Stimulated activated CD8-positive, alpha-beta memory T cell treated with anti-CD3 and anti-CD28 coated beads, Interleukin-15, amount 100 ng/mL, for 1 hour (primary cell): ENCODE measurements around the gene PBX3.
"Not testable (repeated sequence)": the region's sequence is repeated elsewhere in the genome, so short reads cannot be mapped to it uniquely, and the experiment has no call there.

Experiments
- DNase-seq: peaks from one replicate; pipeline ENCODE4 v3.0.0-alpha.2; 2020; ENCODE audit warnings: low read depth

The PBX3 gene

DNA sequence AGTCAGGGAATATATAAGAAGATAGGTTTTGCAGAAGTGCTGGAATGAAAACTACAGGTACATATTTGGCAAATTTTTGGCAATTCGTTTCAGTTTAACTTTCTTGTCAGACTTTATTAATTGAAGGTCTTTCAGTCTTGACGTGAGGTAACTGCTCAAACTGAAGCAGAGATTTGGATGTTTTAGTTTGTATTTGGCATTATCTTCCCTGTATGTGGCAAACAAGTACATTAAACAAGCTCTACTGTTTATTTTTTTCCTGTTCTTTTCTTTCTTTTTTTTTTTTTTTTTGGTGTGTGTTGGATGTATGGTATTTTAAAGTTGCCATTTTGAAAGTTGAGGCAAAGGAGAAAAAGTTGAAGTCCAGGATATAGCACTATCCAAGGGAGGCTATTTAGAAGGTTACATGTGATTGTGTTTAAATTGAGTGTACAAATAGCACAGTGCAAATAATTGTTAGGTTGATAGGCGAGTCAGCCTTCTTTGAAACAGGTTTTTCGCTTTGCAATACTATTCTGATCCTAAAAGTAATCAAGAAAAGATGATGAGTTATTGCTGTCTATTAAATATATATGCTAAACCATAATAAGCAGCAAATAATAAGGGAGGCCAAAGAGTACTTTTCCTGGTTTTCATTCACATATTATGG, 2.2 kb downstream of the PBX3 start:
- DNase-seq, result no peak

DNA sequence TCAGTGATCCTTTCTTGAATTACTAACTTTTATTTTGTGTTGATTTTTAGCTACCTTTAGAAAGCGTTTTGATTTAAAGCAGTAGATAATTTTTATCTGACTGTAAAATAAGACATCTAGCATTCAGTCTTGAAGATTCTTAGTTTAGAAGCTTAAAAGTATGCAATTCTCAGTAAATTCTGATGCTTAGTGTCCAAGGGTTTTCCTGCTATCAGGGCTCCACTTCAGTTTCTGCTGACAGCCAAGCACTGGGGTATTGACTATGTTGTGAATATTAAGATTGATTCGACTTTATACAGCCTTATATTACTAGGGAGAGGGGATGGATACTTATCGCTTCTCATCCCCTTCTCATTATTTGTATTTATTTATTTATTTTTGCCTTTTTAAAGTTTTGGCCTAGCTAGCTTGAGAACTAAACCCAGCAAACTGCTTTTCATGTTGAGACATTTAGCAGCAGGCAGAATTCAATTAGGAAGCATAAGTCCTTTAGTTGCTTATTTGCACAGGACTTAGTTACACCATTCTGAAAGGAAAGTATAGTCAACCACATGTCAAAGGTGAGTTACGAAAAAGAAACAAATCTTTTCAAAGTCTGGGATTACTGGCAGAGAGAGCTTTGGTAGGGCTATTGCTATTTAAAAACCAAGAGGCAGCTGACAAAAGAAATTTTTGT, 2.9 kb downstream of the PBX3 start:
- no peak for DNase-seq

DNA sequence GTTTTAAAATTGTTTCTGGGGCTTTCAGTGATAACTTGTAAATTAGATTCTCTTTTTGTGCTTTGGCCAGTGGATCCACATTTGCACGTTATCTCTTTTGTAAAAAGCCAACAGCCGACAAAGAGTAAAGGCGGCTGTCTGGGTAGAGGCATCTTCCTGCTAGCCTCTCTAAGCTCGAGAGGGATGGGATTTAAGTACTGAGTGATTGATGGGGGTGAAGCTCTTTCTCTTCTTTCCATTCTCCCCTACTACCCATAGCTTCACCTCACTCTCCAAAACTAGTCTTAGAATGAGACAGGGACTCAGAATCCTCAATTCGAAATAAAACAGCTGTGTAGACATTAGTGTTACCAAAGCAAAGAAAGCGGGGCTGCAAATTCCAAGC, 3.4 kb downstream of the PBX3 start:
- DNase-seq, result no peak

DNA sequence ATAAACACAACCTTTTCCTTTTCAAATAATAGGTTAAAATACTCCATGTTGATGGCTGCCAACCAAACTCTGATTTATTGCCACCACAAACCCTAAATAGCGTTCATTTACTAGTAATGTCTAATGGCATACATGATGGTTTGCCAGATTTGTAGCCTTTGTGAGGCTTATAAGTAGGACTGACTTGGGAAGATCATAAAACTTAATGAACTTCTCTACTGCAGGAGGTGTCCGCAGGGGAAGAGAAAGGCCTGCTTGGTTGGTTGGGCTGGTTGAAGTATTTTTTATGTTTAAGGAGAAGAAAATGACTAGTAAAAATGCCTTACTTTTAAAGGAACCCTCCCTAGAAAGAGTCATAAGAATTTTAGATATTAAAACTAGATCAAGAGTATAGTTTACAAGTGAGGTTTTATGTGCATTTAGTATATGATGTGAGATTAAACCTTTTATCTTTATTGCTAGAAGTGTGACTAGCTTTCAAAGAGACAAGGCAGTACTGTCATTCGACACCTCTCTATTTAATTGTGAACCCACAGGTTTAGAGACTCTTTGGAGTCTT, 5.0 kb downstream of the PBX3 start:
- DNase-seq, result no peak

DNA sequence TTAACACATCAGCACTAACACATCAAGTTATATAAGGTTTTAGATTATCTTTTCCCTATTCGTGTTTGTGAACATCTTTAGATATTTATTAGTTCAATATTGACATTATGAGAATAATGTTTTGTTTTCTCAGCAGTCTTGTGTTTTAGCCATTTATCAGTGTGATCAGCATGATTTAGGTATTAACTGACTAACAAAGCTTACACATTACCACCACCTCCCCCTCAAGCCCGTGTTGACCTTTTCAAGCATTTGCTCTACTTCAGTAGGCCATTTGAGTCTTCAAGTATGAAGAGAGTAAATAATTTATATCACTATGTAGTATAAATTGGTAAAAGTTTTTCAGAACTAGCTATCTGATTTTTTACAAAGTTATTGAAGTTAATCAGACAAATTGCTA, 6.9 kb downstream of the PBX3 start:
- no peak for DNase-seq

DNA sequence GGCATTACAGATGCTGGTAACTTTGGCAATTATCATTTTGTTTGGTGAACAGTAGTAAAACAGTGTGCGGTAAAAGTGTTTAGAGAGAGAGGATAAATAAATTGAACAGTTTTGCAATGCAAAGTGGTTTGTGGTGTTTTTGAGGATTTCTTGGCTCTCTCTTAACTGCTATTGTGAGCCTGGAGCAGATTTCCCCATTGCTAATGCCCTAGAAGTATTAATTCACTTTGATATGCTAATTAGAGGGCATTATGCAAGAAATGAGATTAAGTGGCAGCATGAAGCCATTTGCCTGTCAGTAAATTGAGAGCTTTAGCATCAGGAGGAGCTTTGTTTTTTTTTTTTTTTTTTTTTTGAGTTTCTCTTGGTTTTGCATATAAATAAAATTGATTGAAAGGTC, 8.2 kb downstream of the PBX3 start:
- DNase-seq, result no peak

DNA sequence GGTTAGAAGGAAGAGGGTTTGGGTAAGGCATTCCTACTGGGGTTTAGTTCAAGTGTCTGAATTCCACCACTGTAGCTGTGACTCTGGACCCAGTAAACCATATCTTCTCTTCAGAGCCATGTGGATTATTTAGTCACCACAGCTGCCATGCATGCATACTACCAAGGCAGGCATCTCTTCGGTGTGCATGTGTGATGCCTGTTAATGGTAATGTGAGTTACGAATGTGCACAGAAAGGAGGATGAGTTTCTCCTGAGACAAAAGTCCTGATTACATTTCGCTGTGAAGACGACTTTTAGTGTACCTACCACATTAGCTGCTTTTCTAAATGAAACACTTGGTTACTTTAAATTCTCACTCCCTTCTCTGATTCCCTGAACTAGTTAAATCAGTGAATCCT, 9.3 kb downstream of the PBX3 start:
- no peak for DNase-seq

DNA sequence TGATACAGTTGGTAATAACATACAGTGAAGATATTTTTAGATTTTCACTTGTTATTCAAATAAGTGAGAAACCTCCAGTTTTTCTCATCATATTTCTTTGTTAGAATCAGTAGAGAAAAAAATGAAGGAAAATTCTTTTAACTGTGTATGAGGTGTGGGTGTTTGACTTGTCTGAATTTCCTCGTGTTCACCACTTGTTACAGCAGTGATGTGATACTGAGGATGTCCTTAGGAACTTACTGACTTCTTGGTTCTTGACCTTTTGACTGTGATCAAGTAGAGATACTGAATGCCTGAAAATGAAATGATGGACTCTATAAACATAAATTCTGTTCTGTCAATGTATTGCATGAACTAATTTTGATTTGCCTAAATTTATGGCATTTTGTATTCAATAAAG, 10.7 kb downstream of the PBX3 start:
- DNase-seq, result no peak

DNA sequence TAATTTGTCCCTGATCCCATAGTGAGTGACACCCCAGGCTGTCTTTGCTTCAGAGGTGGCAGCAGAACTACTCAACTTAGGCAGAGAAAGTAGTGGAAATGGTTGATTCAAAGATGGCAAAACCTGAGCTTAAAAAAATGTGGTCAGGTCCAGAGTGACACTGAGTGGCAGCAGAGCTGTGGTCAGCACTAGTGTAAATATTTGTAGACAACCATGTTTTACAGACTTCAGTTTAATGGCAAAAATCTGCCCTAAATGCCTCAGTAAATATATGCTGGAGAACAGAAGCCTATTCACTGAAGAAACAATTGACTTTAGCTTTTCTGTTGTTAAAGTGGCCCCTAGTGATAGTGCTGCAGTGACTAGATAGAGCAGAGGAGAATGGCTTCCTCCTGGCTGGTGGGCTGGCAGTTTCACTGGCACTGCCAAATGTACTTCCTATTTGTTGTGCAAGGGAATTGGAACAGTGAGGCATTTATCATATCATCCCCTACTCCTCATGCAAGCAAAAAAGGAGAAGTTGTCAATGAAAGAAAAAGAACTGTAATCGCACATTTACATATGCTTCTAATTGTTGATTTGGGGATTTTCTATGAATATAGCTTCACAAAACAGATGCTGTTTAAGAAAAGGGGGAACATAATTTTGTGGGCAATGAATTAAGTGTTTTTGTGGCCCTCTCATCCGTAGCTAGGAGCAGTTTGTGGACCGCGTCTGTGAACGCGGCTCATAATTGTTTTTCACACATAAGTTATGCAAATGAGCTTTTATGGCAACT, 12.0 kb downstream of the PBX3 start:
- no peak for DNase-seq

DNA sequence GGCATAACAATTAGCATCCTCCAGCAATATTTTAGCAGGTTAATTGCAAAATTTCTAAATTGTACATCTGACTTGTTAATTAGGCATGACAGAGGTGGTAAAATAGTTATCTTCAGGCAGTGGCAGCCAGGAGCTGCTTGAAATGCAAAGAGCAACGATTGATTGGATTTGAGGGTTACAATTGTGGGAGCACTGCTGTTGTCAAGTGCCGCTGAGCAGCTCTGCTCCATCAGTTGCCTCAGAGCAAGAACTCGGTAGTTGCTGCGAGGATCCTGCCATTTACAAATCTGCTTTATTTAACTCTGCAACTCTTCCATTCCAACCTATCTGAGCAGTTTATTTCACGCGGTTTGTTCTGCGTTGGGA, 12.6 kb downstream of the PBX3 start:
- no peak for DNase-seq

DNA sequence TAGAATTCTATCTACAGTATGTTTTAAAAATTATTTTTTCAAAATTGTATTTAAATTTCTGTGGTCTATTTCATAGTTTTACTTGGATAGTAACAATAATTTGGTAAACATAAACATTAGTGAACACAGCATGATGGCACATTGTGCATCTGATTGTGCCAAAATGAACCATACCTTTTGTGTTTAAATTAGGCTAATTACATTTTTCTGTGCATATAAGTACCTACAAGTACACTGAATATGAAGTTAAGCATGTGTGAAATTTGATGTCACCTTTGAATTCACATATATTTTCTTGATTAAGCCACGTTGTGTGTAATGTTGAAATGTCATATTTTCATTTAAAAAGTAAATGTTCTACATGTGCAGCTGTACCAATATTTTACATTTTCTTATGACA, 13.4 kb downstream of the PBX3 start:
- no peak for DNase-seq

DNA sequence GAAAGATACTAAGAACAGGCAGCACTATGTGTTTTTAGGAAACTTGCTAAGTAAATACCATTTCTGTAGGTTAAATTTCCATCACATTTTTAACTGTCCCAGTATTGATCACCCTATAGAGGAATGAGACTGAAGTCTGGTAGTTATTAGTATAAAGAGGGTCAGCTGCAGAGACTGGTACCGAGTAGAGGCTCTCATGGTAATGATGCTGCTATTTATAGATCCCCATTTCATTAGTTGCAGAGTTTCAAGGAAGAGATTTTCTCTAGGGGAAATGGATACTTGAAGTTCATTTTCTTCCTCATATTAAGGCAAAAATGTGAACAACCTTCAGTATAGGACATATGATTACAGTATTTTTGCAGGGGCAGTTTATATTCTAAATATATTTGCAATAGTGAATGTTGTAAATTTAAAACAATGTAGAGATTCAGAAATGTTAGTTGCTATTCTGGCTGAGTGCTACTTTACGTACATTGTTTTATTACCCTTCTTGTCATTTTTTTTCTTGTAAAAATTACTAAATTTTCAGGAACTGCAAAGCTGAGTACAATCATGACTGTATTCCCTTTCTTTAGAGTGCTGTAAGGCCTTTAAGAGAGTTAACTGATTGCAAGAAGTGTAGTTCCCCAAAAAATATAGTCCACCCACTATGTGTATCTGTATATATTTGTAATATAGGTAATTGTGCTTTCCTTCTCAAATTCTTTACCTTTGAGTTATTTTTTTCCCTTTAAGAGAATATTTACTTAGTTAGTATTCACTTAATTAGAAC, 14.7 kb downstream of the PBX3 start:
- DNase-seq, result no peak

DNA sequence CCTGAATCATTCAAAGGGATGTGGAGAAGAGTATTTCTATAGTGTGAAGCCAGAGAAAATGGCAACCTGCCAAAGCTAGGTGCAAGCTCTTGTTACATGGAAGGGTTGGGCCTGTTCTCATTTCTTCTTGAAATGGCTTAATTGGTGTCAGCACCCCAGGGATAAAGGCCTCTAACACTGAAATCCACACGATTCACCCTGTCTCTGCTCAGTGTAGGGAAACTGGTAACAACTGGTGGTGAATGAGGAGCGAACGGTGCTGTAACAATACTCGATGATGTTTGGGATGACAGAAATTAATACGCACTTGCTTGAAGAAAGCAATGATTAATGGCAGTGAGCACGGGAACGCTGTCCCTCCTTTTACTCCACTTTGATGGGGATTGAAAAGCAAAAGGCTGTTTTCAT, 16.2 kb downstream of the PBX3 start:
- no peak for DNase-seq

DNA sequence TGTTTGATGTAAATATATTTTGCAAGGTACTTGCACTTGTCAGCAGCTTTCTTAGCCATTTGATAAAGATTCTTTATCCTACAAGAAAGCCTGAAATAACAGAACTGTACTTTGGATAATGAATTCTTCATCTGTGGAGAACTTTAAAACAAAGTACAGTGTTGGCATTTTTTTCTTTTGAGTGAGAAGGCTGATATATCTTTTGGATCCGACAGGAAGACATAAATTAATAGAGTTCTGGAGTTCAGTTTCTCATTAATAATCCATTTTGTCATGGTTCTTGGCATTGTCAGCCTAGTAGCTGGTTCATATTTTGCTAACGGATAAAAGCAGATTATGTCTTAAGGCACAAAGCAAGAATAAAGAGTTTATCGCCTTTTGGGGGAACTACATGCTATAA, 17.0 kb downstream of the PBX3 start:
- DNase-seq, result no peak

DNA sequence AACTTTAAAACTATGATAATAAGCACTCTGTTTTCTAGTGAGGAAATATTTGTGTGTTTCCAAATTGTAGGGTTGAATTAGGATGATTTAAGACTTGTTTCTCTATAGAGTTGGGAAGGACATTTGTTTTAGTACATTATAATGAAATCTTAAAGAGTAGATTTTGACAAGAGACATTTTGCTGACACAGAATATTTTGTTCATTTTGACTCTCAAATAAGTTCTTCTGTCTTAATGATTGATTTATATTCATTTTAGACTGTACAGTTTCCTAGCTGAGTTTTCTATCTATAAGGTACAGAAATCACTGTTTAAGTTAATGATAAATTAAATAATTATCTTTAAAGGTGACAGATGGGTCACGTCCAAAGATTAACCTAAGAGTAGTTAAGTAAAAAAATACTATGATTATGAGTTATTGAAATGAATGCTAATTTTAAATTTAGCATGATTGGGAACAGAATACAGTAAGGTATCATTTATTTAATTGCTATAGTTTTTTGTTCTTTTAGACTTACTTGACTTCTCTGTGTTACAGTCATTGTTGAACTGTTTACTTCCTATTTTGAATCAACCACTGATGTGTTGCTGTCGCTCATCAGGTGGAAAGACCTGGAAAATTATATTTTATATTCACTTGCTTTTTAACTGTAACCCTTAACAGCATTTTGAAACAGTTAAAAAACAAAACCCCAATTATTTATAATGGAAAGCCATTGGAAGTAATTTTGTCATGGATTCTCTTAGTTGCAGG, 19.5 kb downstream of the PBX3 start:
- DNase-seq, result no peak

DNA sequence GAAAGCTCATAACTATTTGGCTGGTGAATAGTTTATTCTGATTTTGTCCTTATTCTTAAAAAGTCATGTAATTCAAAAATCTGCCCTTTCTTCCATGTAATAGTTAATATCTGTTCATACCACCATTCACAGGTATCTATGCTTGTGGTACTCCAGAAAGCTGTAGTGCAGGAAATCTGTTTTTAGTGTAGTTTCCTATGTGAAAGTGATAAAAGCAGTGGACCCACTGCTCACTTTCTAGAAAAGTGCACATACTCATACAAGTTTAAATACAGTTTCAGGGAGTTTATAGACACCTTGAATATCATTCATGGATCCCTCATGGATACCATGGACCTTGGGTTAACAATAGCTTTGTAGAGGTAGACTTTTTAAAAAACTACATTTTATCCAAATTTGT, 20.2 kb downstream of the PBX3 start:
- no peak for DNase-seq

DNA sequence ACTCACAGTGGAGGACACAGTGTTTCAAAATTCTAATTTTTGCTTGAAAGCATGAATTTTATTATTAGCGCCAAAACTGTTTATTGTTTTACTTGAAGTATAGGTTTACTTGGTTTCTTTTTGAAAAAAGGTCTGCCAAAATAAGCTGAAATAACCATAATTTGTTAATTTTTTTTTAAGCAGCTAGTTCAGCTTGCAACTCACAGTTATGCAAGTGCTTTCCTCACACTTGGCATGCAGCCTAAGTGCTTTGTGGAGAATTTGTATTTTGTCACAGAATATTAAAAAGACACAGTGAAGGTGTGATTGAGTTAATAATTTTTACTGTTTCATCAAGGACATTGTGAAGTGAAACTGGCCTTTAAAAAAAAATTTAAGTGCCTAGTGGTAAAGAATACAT, 21.6 kb downstream of the PBX3 start:
- DNase-seq, result no peak

DNA sequence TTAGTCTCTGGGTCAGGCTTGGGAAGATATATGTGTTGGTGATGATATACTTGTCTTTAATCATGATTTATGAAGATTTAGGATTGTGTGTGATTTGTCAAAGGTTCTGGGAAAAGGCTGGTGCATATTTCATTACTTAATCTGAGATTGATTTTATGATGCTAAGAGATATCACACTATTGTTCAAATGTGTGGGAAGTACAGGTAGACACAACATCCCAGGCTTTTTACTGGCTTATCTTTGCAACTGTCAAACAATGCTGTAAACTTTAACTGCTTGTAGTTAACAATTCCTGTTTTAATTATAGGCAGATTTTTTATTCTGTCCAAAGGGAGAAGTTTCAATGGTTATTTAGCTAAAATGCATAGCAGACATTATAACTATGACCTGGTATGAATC, 23.9 kb downstream of the PBX3 start:
- no peak for DNase-seq

DNA sequence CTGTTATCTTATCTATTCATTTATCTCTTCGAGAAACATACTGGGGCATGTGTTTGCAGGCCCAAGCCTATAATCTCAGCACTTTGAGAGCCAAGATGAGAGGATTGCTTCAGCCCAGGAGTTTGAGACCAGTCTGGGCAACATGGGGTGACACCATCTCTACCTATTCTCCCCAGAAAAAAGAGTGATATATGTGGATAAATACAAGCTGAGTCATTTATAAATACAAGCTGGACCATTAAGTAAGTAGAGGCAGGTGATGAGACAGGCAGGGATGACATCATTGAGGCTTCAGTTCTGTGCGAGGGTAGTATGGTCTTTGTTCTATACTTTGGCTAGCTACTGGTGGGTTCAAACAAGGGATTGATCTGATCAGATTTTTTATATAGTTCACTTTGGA, 25.6 kb downstream of the PBX3 start:
- DNase-seq, result no peak

DNA sequence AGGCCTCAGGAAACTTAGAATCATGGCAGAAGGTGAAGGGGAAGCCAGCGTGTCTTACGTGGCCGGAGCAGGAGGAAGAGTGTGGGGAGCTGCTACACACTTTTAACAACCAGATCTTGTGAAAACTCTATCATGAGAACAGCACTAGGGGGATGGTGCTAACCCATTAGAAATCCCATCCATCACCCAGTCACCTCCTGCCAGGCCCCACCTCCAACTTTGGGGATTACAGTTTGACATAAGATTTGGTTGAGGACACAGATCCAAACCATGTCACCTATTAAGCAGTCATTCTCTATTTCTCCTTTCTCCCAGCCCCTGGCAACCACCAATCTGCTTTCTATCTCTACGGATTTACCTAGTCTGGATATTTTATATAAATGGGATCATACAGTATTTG, 26.9 kb downstream of the PBX3 start:
- DNase-seq, result no peak

DNA sequence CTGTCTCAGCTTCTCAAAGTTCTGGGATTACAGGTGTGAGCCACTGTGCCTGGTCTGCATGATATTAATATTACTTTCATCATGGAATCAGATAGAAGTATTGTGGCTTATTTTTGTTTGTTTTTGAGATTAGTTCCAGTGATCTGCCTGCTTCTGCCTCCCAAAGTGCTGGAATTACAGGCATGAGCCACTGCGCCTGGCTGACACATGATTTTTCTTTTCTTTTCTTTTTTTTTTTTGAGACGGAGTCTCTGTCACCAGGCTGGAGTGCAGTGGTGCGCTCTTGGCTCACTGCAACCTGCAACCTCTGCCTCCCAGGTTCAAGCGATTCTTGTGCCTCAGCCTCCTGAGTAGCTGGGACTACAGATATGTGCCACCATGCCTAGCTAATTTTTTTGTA, 29.6 kb downstream of the PBX3 start:
- DNase-seq, result not testable (repeated sequence)
